COR-L47 (cell line): ENCODE data around the gene GNG7.
"Not testable (repeated sequence)": the region's sequence is repeated elsewhere in the genome, so short reads cannot be mapped to it uniquely, and the experiment has no call there.

Experiments used
- DNase-seq: peaks from one replicate; lab custom pipeline; 2025; lab: John Stamatoyannopoulos, UW

GNG7 gene

DNA sequence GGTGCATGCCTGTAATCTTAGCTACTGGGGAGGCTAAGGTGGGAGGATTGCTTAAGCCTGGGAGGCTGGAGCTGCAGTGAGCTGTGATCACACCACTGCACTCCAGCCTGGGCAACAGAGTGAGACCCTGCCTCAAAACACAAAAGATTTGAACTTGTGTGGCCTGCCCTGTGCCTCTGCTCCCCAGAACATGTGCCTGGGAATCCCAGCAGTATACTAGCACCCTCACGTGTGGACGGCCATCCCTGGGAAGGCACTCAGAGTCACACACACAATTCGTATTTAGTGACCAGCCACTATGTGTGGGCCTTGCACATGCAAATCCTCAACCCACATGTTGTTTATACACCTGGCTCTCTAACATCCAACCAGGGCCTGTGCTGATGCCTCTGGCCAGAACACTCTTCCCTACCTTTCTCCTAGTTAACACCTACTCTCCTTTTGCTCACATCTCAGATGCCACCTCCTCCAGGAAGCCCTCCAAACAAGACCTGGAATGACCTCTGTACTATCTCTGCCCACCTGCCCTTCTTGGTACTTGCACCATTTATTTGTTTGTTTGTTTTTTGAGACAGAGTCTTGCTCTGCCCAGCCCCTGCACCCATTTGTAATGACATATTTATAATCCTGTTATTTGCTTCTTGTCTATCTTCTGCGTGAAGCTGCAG is 218.9 kb downstream of the GNG7 start:
- DNase-seq: no peak

DNA sequence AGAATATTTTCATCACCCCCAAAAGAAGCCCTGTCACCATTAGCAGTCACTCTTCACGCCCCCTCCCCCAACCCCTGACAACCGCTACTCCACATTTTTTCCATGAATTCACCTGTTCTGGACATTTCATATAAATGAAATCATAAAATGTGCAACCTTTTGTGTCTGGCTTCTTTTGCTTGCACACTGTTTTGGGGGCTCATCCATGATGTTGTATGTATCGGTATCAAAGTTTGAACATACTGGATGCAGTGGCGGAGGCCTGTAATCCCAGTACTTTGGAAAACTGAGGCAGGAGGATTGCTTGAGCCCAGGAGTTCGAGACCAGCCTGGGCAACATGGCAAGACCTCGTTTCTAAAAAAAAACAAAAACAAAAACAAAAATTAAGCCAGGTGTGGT is 219.4 kb downstream of the GNG7 start:
- DNase-seq: no peak

DNA sequence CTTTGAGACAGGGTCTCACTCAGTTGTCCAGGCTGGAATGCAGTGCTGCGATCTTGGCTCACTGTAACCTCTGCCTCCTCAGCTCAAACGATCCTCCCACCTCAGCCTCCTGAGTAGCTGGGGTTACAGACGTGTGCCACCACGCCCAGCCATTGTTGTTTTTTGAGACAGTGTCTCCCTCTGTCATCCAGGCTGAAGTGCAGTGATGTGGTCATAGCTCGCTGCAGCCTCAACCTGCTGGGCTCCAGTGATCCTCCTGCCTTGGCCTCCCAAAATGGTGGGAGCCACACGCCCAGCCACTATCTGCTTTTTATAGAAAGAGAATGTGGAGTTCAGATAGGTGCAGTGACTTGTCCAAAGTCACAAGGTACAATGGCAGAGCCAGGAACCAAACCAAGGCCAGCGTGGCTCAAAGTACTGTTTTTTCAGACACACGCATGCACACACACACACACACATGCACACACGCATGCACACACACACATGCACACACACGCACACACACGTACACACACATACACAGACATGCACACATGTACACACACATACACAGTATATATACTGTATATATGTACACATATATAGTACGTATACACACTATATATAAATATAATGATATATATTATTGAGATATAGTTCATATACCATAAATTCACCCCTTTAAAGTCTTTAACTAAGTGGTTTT is 220.0 kb downstream of the GNG7 start:
- DNase-seq: no peak

DNA sequence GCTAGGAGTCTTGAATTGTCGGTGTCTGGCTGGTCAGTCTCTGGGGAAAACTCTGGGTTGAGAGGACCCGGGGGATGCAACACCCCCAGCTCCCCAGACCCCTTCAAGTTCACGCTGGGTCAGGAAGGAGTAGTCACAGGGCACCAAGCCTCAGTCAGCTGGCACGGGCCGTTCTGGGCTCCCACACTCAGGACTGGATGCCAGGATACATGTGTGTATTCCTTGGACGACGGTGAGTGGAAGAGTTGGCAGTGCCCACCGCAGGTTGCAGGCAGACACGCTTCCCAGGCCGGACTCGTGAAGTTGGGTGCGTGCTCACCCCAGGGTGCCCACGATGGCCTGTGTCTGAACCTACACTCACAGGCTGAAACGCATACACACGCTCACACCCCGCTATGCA is 221.0 kb downstream of the GNG7 start:
- DNase-seq: no peak

DNA sequence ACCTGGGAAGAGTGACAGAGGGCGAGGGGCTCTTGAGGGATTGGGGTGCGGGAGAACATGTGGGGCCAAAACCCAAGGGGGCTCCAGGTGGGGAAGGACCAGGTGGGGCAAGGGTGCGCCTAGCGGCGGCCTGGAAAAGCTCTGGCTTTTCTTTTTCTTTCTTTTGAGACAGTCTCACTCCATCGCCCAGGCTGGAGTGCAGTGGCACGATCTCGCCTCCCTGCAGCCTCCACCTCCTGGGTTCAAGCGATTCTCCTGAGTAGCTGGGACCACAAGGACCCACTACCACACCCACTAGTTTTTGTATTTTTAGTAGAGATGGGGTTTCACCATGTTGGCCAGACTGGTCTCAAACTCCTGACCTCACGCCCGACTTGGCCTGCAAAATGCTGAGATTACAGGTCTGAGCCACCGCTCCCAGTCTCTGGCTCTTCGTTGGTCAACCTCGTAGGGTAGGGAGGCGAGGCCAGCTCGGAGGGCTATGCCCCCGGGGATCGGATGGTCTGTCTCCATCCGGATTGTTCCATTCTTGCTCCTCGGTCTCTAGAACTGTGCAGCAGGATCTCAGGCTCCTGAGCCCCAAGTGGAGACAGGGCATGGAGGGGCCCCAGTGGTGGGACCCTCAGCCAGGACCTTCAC is 222.8 kb downstream of the GNG7 start:
- no peak for DNase-seq

DNA sequence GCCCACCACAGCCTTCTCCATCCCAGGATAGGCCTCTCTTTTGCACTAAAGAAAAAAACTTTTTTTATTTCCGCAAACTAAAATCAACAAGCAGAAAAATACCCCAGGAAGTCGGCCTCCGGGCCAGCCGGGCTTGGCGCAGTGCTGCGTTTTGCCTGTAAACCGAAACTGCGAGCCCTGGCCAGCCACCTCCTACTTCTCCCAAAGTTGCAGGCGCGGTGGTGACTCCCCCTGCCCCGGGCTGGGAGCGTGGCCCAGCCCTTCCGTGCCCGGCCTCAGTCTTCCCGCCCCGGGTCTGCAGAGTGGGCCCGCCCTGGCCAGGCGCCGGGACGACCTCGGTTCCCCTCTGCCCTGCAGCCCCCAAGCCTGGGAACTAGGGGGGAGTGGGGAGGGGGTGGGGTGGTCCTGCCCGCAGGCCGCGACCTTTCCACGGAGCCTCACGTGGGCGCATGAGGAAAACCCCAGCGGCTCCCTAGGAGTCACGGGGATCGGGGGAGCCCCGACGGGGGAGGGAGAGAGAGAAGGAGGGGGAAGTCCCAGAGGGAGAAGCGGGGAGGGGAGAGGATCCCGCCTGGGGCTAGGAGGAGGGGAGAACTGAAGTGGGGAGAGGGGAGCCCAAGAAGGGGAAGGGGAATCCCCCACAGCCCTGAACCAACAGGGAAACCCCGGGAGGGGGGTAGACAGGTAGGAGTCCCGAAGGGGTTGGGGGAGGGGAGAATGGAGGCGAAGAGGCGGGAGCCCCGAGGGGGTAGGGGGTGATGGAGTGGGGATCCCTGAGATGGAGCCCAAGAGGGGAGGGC is 223.5 kb downstream of the GNG7 start:
- no peak for DNase-seq

DNA sequence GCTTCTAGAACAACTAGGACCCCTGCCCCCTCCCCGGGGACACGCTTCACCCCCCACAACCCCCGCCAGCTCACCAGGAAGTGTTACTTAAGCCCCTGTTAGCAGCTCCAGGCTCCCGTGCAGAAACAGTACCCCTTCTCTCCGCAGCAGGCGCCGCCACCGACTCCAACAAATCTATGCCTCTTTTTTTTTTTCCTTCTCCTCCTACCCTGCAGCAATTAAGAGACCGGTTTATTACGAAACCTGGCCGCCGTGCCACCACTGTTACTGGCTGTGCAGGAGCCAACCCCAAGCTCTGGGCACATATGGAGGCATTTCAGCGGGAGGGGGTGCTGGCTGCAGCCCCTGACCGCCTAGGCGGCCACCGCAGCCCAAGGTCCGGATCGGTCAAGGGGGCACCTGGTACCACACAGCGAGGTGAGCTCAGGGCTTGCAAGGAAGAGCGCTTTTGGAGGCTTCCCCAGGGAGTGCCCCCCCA is 224.2 kb downstream of the GNG7 start:
- DNase-seq: no peak

DNA sequence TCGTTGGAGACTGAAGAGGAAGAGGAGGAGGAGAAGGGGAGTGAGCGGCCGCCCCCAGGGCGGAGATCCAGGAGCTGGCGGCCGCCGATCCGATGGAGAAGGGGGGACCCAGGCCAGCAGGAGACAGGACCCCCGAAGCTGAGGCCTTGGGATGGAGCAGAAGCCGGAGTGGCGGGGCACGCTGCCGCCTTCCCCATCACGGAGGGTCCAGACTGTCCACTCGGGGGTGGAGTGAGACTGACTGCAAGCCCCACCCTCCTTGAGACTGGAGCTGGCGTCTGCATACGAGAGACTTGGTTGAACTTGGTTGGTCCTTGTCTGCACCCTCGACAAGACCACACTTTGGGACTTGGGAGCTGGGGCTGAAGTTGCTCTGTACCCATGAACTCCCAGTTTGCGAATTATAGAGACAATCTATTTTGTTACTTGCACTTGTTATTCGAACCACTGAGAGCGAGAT is 224.7 kb downstream of the GNG7 start:
- no peak for DNase-seq

DNA sequence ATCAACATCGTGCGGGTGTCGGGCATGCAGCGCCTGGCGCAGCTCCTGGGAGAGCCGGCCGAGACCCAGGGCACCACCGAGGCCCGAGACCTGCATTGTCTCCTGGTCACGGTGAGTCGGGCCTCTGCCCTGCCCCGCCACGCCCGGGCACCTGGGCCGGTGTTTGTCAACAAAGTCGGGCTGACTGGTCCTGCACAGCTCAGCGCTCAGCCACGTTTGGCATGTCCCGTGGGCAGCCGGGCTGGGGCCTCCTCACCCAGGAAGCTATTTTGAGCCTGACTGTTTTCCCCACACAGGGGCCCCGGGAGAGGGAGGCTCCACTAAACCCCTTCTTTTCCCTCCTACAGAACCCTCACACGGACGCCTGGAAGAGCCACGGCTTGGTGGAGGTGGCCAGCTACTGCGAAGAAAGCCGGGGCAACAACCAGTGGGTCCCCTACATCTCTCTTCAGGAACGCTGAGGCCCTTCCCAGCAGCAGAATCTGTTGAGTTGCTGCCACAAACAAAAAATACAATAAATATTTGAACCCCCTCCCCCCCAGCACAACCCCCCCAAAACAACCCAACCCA is 225.3 kb downstream of the GNG7 start:
- no peak for DNase-seq

DNA sequence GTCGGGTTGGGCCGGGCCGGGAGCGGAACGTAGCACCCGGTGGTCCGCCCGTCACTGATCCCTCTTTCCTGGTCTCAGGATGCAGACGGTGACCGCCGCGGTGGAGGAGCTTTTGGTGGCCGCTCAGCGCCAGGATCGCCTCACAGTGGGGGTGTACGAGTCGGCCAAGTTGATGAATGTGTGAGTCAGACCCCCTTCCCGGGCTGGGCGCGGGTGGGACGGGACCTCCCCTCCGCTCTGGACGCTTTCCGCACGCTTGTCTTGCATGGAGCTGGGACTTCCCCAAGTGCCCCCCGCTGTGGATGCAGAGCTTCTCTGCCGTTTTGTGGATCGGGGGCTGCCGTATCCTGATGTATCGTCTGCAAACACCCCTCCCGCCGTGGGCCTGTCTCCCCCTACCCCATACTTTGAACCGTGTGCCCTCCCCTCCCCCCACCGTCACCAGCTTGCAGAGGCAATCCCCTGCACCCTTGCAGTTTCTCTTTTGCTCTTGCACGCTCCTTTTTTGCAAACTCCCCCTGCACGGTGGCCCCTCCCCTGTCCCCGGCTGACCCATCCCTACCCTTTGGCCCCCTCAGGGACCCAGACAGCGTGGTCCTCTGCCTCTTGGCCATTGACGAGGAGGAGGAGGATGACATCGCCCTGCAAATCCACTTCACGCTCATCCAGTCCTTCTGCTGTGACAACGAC is 225.9 kb downstream of the GNG7 start:
- DNase-seq: peak; percentile 24

DNA sequence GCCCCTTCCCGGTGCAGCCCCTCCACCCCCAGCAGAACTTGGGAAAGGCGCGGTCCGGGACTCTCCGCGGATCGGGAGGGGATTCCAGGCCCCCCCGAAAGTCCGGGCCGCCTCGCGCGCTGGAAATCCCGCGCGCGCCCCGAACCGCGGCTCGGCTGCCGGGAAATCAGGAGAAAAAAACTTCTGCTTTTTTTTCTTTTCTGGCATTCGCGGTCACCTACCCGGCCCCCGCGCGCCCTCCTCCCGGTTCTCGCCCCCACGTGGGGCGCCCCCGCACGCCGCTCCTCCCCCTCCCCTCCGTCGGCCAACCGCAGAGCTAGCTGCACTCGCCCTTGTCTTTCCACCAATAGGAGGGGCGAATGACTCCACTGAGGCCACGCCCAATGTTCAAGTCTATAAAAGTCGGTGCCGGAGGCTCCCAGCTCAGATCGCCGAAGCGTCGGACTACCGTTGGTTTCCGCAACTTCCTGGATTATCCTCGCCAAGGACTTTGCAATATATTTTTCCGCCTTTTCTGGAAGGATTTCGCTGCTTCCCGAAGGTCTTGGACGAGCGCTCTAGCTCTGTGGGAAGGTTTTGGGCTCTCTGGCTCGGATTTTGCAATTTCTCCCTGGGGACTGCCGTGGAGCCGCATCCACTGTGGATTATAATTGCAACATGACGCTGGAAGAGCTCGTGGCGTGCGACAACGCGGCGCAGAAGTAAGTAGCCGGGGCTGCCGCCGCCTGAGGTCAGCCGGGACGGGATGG is 226.6 kb downstream of the GNG7 start, which contains the start of gene GADD45B:
Gene GADD45B, plus strand, starts transcription at position 426 of the 749 bp plus-strand sequence. Its CDS starts 232 bp downstream, at position 658.
- DNase-seq: peak; percentile 92

DNA sequence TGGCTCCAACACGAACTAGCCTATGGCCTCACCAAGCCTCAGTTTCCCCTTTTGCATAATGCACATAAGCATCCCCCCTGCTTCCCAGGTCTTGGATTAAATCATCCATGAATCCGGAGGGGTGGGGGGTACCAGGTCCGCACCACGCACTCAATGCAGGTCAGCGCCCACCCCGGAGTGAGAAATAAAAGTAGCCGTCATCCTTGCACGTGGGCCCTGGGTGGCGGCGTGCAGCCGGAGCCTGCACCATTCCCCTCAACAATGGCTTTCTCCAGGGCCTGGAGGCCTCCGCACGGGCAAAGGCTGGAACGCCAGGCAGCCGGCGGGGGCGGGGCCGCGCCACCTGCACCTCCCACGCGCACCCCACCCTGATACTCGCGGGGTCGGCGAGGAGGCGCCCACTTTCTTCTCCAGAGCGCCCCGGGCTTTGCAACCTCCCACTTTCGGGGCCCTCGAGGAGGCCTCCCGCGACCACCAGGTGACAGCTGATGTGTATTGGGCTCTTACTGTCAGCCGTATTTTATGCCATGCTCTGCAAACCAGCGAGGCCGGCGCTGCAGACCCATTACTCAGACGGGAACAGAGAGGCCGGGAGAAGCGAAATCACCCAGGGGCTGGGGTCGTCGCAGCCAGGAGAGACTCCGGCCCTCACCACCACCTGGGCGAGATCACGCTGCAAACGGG is 227.3 kb downstream of the GNG7 start:
- DNase-seq: no peak

DNA sequence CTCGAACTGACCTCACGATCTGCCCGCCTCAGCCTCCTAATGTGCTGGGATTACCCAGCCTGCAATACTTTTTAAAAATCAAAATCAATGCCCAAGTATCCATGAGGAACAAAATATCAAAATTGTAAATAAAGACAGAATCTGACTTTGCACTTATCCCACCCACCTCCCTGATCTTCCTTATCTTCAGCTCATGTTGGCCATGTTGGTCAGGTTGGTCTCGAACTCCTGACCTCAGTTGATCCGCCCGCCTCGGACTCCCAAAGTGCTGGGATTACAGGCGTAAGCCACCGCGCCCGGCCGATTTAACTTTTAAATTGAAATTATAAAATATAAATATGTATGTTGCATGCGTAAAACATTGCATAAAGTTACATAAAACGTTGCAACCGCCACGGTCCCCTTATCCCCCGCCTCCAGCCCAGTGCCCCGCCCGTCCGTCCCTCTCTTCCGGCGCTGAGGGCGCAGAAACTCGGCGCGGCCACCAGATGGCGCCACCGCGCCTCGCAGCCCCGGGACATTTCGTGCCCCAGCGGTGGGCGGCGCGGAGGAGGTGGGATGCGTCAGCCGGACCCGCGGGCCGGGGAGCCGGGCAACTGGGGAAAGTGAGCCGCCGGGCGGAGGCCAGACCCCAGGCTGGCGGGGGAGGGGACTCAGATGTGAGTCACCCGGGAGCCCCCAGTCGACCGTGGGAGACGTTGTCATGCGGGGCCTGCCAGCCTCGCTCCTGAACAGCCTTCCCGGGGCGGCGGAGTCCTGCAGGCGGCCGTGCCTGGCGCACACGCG is 228.1 kb downstream of the GNG7 start:
- peak; percentile 47 for DNase-seq

DNA sequence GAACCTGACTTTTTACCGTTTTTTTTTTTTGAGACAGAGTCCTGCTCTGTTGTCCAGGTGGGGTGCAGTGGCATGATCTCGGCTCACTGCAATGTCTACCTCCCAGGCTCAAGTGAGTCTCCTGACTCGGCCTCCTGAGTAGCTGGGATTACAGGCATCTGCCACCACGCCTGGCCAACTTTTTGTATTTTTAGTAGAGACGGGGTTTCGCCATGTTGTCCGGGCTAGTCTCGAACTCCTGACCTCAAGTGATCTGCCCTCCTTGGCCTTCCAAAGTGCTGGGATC is 232.6 kb downstream of the GNG7 start:
- DNase-seq: not testable (repeated sequence)

DNA sequence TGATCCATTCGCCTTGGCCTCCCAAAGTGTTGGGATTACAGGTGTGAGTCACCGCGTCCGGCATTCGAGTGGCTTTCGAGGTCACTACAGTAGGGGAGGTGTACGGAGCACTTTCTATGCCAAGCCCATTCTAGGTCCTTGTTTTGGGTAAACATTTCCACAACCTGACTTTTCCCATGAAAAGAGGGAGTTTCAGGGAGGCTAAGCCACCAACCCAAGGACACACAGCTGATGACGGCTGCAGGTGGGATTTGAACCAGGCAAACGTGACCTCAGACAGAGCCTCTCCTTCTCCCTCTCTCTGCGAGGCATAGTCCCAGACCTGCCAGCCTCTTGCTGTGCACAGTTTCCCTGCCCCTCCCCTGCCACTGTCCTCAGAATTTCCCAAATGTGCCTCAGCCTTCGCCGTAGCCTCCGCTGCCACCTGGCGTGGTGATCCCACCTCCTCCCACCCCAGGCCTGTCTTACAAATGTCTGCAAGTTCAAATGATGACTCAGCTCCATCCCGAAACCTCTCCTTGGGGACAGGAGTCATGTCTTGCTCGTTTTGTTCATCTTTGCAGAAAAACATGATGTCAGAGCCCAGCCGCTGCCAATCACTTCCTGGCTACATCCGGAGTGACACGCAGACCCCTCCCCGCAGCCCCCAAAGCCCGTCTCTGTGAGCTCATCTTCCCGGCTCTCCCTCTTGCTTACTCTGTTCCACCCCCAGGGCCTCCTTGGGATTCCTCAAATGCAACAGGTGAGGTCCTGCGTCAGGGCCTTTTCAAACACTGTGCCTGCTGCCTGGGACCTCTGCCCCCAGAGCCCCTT is 233.2 kb downstream of the GNG7 start:
- no peak for DNase-seq

DNA sequence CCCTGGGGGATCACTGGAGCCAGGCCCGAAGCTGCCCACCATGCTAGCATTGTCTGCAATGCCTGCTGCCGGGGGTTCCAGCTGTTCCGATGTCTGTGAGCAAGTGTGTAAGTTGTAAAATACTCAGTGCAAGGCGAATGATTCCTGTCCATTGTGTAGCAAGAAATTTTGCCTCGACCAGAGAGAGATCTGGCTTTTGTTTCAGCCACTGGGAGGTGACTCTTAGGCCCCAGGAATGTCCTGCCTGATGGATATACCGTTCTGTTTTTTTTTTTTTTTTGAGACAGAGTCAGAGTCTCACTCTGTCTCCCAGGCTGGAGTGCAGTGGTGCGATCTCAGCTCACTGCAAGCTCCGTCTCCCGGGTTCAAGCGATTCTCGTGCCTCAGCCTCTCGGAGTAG is 233.9 kb downstream of the GNG7 start:
- DNase-seq: no peak

DNA sequence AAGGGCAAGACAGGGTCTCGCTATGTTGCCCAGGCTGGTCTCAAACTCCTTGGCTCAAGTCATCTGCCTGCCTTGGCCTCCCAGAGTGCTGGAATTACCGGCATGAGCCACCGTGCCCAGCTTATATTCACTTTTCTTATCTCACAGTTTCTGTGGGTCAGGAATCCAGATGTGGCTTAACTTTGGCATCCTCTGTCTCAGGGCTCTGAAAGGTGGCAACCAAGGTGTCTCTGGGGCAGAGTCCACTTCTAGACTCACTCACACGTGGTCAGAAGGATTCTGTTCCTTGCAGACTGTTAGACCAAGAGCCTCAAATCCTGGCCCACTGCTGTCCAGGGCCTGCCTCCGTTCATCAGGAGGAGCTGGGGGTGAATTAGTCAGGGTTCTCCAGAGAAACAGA is 238.1 kb downstream of the GNG7 start:
- no peak for DNase-seq

DNA sequence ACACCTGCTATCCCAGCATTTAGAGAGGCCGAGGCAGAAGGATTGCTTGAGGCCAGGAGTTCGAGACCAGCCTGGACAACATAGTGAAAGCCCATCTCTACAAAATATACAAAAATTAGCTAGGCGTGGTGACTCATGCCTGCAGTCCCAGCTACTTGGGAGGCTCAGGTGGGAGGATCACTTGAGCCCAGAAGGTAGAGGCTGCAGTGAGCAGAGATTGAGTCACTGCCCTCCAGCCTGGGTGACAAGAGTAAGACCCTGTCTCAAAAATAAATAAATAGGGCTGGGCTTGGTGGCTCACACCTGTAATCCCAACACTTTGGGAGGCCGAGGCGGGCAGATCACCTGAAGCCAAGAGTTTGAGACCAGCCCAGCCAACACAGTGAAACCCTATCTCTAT is 238.8 kb downstream of the GNG7 start:
- not testable (repeated sequence) for DNase-seq
